Measurements from ENCODE around the gene PPP1R37. TPM values are rescaled to one million over a fixed set of nuclear protein-coding genes. Genes with fewer than 3 reads are reported as not detected.
A peak's percentile ranks its signal among the peaks of the same experiment; 100 is the strongest.

PPP1R37 gene
- total and polyA plus RNA-seq, 2 of the 13 experiments (the other 11 are each of a cell fraction or from before 2014, with no cell fraction given), result 9.0 to 14.3 TPM

- TF ChIP-seq AFF4 (CRISPR knock-in tag; IDR thresholded peaks at IDR 0.05), result 0 out of 2 replicates have a peak, but pooled peaks have one; percentile 57
- TF ChIP-seq ZNF546 (CRISPR knock-in tag; conservative IDR thresholded peaks at IDR 0.05), result peak; percentile 70; the same call in 1 of the 2 replicates
- TF ChIP-seq ZNF256 (CRISPR knock-in tag; conservative IDR thresholded peaks at IDR 0.05), result no peak
- TF ChIP-seq HOMEZ (CRISPR knock-in tag; IDR thresholded peaks at IDR 0.05; ENCODE audit: low read depth), result 0 out of 2 replicates have a peak, but pooled peaks have one; percentile 41
- no peak for TF ChIP-seq ZNF20 (CRISPR knock-in tag; IDR thresholded peaks at IDR 0.05)
- peak; percentile 73 for TF ChIP-seq HCFC1 (IDR thresholded peaks at IDR 0.05; ENCODE audit: low read depth, low read length)
- TF ChIP-seq SIX4 (CRISPR knock-in tag; IDR thresholded peaks at IDR 0.05), result peak; percentile 57; the same call in 1 of the 2 replicates
- TF ChIP-seq ZNF816 (CRISPR knock-in tag; IDR thresholded peaks at IDR 0.05; ENCODE audit: borderline replicate concordance), result peak; percentile 90
- TF ChIP-seq CBX2 (IDR thresholded peaks at IDR 0.05; ENCODE audit: low read depth, low read length), result no peak
- TF ChIP-seq CBX2 (CRISPR knock-in tag; IDR thresholded peaks at IDR 0.05; ENCODE audit: low read depth), result no peak
- peak; percentile 98; the same call in 2 of the 3 replicates for TF ChIP-seq MXI1 (IDR thresholded peaks at IDR 0.05; ENCODE audit: borderline replicate concordance, low read depth, low read length)
- TF ChIP-seq ZFP37 (CRISPR knock-in tag; IDR thresholded peaks at IDR 0.05; ENCODE audit: borderline replicate concordance), result peak; percentile 80; the same call in 1 of the 2 replicates
- TF ChIP-seq JDP2 (CRISPR knock-in tag; IDR thresholded peaks at IDR 0.05; ENCODE audit: borderline replicate concordance), result peak; percentile 67; the same call in 1 of the 2 replicates
- TF ChIP-seq NR2C2 (CRISPR knock-in tag; IDR thresholded peaks at IDR 0.05; ENCODE audit: borderline replicate concordance), result peak; percentile 84
- TF ChIP-seq SALL2 (CRISPR knock-in tag; IDR thresholded peaks at IDR 0.05), result peak; percentile 99
- TF ChIP-seq ZNF776 (CRISPR knock-in tag; IDR thresholded peaks at IDR 0.05), result peak; percentile 82; the same call in 1 of the 2 replicates
- TF ChIP-seq ZNF350 (CRISPR knock-in tag; IDR thresholded peaks at IDR 0.05; ENCODE audit: borderline replicate concordance, low read depth), result no peak
- TF ChIP-seq ZNF446 (CRISPR knock-in tag; IDR thresholded peaks at IDR 0.05), result peak; percentile 87
- TF ChIP-seq BCL3 (CRISPR knock-in tag; IDR thresholded peaks at IDR 0.05), result peak; percentile 77
- TF ChIP-seq ZNF660 (CRISPR knock-in tag; IDR thresholded peaks at IDR 0.05; ENCODE audit: borderline replicate concordance, low read depth), result no peak
- peak; percentile 81 for TF ChIP-seq KMT2B (CRISPR knock-in tag; IDR thresholded peaks at IDR 0.05)
- peak; percentile 71 for TF ChIP-seq HDAC2 (CRISPR knock-in tag; IDR thresholded peaks at IDR 0.05)
- TF ChIP-seq ZBTB7A (CRISPR knock-in tag; IDR thresholded peaks at IDR 0.05), result peak; percentile 72; the same call in 1 of the 2 replicates
- TF ChIP-seq TBP (CRISPR knock-in tag; IDR thresholded peaks at IDR 0.05), result peak; percentile 94; the same call in 1 of the 2 replicates
Measured at GRCh38 chr19:45079063-45079910, 13.7 kb upstream of the PPP1R37 start, which contains the start of gene GEMIN7 (continued).

Measured in HepG2 (cell line).